H9 (cell line): ENCODE results near the gene STAC. TPM values are rescaled to one million over a fixed set of nuclear protein-coding genes. Genes with fewer than 3 reads are reported as not detected.

ENCODE experiments used
- DNase-seq: peaks from one replicate; pipeline ENCODE4 v3.0.0-alpha.2; 2017
- H2AFZ ChIP-seq: one replicate; pipeline ENCODE4 v1.6.1; 2013; ENCODE audit warnings: mild to moderate bottlenecking, low read length, control low read depth, moderate library complexity
- H2AK5ac ChIP-seq: 2 replicates; pipeline ENCODE4 v1.6.1; 2013; ENCODE audit warnings: low read length, control low read depth, mixed read lengths; ENCODE audit not compliant: insufficient read length
- H2BK120ac ChIP-seq: one replicate; pipeline ENCODE4 v1.6.1; 2013; ENCODE audit warnings: low read depth, mild to moderate bottlenecking, low read length, control low read depth, inconsistent platforms; ENCODE audit not compliant: poor library complexity, severe bottlenecking
- H2BK12ac ChIP-seq: 2 replicates; pipeline ENCODE4 v1.6.1; 2013; ENCODE audit warnings: low read length, control low read depth, mixed read lengths, low read depth; ENCODE audit not compliant: insufficient read length
- H2BK15ac ChIP-seq: 2 replicates; pipeline ENCODE4 v1.6.1; 2013; ENCODE audit warnings: low read depth, low read length, control low read depth
- H2BK20ac ChIP-seq: one replicate; pipeline ENCODE4 v1.6.1; 2013; ENCODE audit warnings: low read depth, mild to moderate bottlenecking, low read length, control low read depth, inconsistent platforms; ENCODE audit not compliant: poor library complexity, severe bottlenecking
- H2BK5ac ChIP-seq: 2 replicates; pipeline ENCODE4 v1.6.1; 2013; ENCODE audit warnings: low read length, control low read depth, mixed read lengths; ENCODE audit not compliant: insufficient read length
- H3K14ac ChIP-seq: 2 replicates; pipeline ENCODE4 v1.6.1; 2013; ENCODE audit warnings: low read length, control low read depth; ENCODE audit not compliant: insufficient read depth
- H3K18ac ChIP-seq: 2 replicates; pipeline ENCODE4 v1.6.1; 2013; ENCODE audit warnings: low read depth, mild to moderate bottlenecking, mixed read lengths, low read length, control low read depth; ENCODE audit not compliant: insufficient read length
- H3K23ac ChIP-seq: 2 replicates; pipeline ENCODE4 v1.6.1; 2013; ENCODE audit warnings: low read length, control low read depth, mixed read lengths, low read depth; ENCODE audit not compliant: insufficient read length
- H3K23me2 ChIP-seq: 2 replicates; pipeline ENCODE4 v1.6.1; 2013; ENCODE audit warnings: low read depth, mild to moderate bottlenecking, mixed read lengths, low read length, control low read depth; ENCODE audit not compliant: insufficient read length, poor library complexity, severe bottlenecking
- H3K27ac ChIP-seq: 2 replicates; pipeline ENCODE4 v1.5.1; 2013; ENCODE audit warnings: low read length, control low read depth, mixed read lengths, low read depth; ENCODE audit not compliant: insufficient read length
- H3K27me3 ChIP-seq: 2 replicates; pipeline ENCODE4 v1.6.1; 2013; ENCODE audit warnings: low read length, control low read depth, inconsistent platforms; ENCODE audit not compliant: insufficient read depth
- H3K4ac ChIP-seq: 2 replicates; pipeline ENCODE4 v1.6.1; 2013; ENCODE audit warnings: low read depth, mild to moderate bottlenecking, control low read depth, inconsistent platforms, low read length, moderate library complexity
- H3K4me1 ChIP-seq: 2 replicates; pipeline ENCODE4 v1.6.1; 2013; ENCODE audit warnings: low read length, control low read depth, inconsistent platforms; ENCODE audit not compliant: insufficient read depth
- H3K4me2 ChIP-seq: 2 replicates; pipeline ENCODE4 v1.6.1; 2013; ENCODE audit warnings: low read length, control low read depth, mixed read lengths; ENCODE audit not compliant: insufficient read length, insufficient read depth
- H3K56ac ChIP-seq: 2 replicates; pipeline ENCODE4 v1.6.1; 2013; ENCODE audit warnings: low read depth, mild to moderate bottlenecking, mixed read lengths, low read length, control low read depth; ENCODE audit not compliant: insufficient read length
- H3K79me1 ChIP-seq: 2 replicates; pipeline ENCODE4 v1.6.1; 2013; ENCODE audit warnings: low read depth, mild to moderate bottlenecking, moderate library complexity, low read length, control low read depth, inconsistent platforms; ENCODE audit not compliant: insufficient read depth, poor library complexity, severe bottlenecking
- H3K79me2 ChIP-seq: 2 replicates; pipeline ENCODE4 v1.6.1; 2013; ENCODE audit warnings: low read length, control low read depth, inconsistent platforms; ENCODE audit not compliant: insufficient read depth
- H3K9ac ChIP-seq: 2 replicates; pipeline ENCODE4 v1.6.1; 2013; ENCODE audit warnings: low read length, control low read depth, mixed read lengths; ENCODE audit not compliant: insufficient read length; ENCODE audit errors: extremely low read depth
- H3K9me3 ChIP-seq: one replicate; pipeline ENCODE4 v1.6.1; 2013; ENCODE audit warnings: low read depth, low read length, inconsistent platforms; ENCODE audit not compliant: control insufficient read depth
- H3T11ph ChIP-seq: one replicate; pipeline ENCODE4 v1.6.1; 2013; ENCODE audit warnings: mild to moderate bottlenecking, low read length, control low read depth, inconsistent platforms
- H4K20me1 ChIP-seq: one replicate; pipeline ENCODE4 v1.6.1; 2013; ENCODE audit not compliant: control insufficient read depth, insufficient read length, insufficient read depth
- H4K5ac ChIP-seq: 2 replicates; pipeline ENCODE4 v1.6.1; 2013; ENCODE audit warnings: low read depth, mild to moderate bottlenecking, mixed read lengths, low read length, control low read depth; ENCODE audit not compliant: insufficient read length
- H4K8ac ChIP-seq: replicated peaks from 2 replicates; pipeline ENCODE4 v1.6.1; 2013; ENCODE audit warnings: low read length, control low read depth, mixed read lengths, low read depth; ENCODE audit not compliant: insufficient read length
- H4K91ac ChIP-seq: 2 replicates; pipeline ENCODE4 v1.6.1; 2013; ENCODE audit warnings: low read depth, mild to moderate bottlenecking, moderate library complexity, mixed read lengths, low read length, control low read depth; ENCODE audit not compliant: insufficient read length
- H3K27ac Mint-ChIP-seq, 3 experiments: 2 replicates in 2 of 3; 3 replicates in 1 of 3; pipeline ENCODE4 v1.8.0; 2020 to 2021; ENCODE audit warnings: mixed read lengths in 3 of 3, mild to moderate bottlenecking in 1 of 3, moderate library complexity in 1 of 3
- H3K27me3 Mint-ChIP-seq: 2 replicates; pipeline ENCODE4 v1.8.0; 2021; ENCODE audit warnings: low read depth, mild to moderate bottlenecking, moderate library complexity, mixed read lengths
- H3K36me3 Mint-ChIP-seq, 3 experiments: 2 replicates in 2 of 3; 3 replicates in 1 of 3; pipeline ENCODE4 v1.8.0; 2020 to 2021; ENCODE audit warnings: low read depth in 3 of 3, mixed read lengths in 3 of 3; ENCODE audit not compliant: insufficient read depth in 1 of 3
- H3K4me1 Mint-ChIP-seq, 2 experiments: 2 replicates each; pipeline ENCODE4 v1.8.0; 2020; ENCODE audit warnings: mixed read lengths in 2 of 2
- H3K4me3 Mint-ChIP-seq, 2 experiments: 2 replicates in 1 of 2; 3 replicates in 1 of 2; pipeline ENCODE4 v1.8.0; 2020 to 2021; ENCODE audit warnings: mild to moderate bottlenecking in 2 of 2, mixed read lengths in 2 of 2, moderate library complexity in 1 of 2
- H3K9me3 Mint-ChIP-seq, 2 experiments: 2 replicates in 1 of 2; 3 replicates in 1 of 2; pipeline ENCODE4 v1.8.0; 2020; ENCODE audit warnings: mild to moderate bottlenecking in 2 of 2, mixed read lengths in 2 of 2, moderate library complexity in 1 of 2
- WGBS: extraction: QIAGEN DNeasy Blood & Tissue Kit; methylation state at CpG from one replicate; pipeline ENCODE4 v1.1.7; 2013; ENCODE audit warnings: missing lambda C conversion rate, low lambda C conversion rate, mixed read lengths; ENCODE audit not compliant: insufficient read length; ENCODE audit errors: extremely low coverage; 5-methylcytosine and 5-hydroxymethylcytosine counted together
- total RNA-seq: library from RNA; stranded (reverse); gene quantifications from 2 replicates; pipeline ENCODE4 v1.2.1, GENCODE V29; 2021
- TF ChIP-seq, protein P1 (sequence below): fragments of 200-600 bp; sonication (generic); conservative IDR thresholded peaks from 3 replicates; pipeline ENCODE4 v1.8.0; 2021; ENCODE audit warnings: antibody characterized with exemption, mild to moderate bottlenecking

Gene STAC
- total RNA-seq, 1 experiment from 2014 or later, result 3.0 TPM

DNA sequence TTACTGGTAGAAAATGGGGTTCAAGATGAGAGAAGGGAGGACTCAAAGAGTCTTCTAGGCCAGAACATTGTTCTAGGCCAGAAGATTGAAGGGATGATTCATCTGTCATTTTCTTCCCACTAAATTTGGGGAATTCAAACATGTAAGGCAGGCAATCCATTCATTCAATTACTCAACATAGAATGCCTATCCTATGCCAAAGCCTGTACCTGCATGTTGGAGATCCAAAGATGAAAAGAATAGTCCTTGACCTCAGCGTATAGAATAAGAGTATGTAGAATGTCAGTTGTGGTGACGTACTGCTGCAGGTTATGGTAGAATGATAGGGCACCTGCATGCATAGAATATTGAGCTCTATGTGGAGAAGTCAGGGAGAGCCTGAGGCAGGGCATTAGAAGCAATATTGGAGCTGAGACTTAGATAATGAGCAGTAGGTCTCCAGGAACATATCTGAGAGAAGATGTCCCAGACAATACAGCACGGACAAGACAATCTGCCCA is 49.7 kb downstream of the STAC start:
- no peak for DNase-seq
- Histone ChIP-seq H4K20me1 (no peaks in the 10 kb centered on the region), H2AK5ac (no peak overlapping the region), H3K23me2 (no peaks in the 10 kb centered on the region), H4K91ac (no peak overlapping the region), H3K4ac (no peak overlapping the region), H3K18ac (no peak overlapping the region), H2BK5ac (no peak overlapping the region), H3K14ac (no peak overlapping the region), H3T11ph (no peak overlapping the region), H3K23ac (no peak overlapping the region), H2BK120ac (no peak overlapping the region), H3K27ac (no peak overlapping the region), H4K8ac (no peak overlapping the region), H3K79me1 (no peaks in the 10 kb centered on the region), H3K79me2 (peaks cover 3% of the 10 kb centered on the region; the same call in 1 of the 2 replicates), H3K4me2 (no peak overlapping the region), H2AFZ (no peak overlapping the region), H3K9me3 (no peaks in the 10 kb centered on the region), H2BK15ac (no peak overlapping the region), H3K27me3 (no peaks in the 10 kb centered on the region), H3K56ac (no peak overlapping the region), H3K9ac (no peak overlapping the region), H2BK20ac (no peak overlapping the region), H3K4me1 (no peaks in the 10 kb centered on the region), H2BK12ac (no peak overlapping the region), H4K5ac (no peak overlapping the region)
- H3K4me1 Mint-ChIP-seq, result no peaks in the 10 kb centered on the region
- no peaks in the 10 kb centered on the region for H3K9me3 Mint-ChIP-seq
- no peaks in the 10 kb centered on the region for H3K27me3 Mint-ChIP-seq
- no peaks in the 10 kb centered on the region for H3K36me3 Mint-ChIP-seq
- no CpG with 5 or more reads among the region's 3 CpGs for WGBS
- no peak overlapping the region for H3K27ac Mint-ChIP-seq
- TF ChIP-seq, protein P1, sequence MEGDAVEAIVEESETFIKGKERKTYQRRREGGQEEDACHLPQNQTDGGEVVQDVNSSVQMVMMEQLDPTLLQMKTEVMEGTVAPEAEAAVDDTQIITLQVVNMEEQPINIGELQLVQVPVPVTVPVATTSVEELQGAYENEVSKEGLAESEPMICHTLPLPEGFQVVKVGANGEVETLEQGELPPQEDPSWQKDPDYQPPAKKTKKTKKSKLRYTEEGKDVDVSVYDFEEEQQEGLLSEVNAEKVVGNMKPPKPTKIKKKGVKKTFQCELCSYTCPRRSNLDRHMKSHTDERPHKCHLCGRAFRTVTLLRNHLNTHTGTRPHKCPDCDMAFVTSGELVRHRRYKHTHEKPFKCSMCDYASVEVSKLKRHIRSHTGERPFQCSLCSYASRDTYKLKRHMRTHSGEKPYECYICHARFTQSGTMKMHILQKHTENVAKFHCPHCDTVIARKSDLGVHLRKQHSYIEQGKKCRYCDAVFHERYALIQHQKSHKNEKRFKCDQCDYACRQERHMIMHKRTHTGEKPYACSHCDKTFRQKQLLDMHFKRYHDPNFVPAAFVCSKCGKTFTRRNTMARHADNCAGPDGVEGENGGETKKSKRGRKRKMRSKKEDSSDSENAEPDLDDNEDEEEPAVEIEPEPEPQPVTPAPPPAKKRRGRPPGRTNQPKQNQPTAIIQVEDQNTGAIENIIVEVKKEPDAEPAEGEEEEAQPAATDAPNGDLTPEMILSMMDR, result no peak
- no peak overlapping the region for H3K4me3 Mint-ChIP-seq
